H1 (cell line): ENCODE measurements around the gene HIGD2B.

Experiments used
- CREB1 ChIP-seq: IDR thresholded peaks from 2 replicates; pipeline ENCODE4 v1.6.1; 2012; ENCODE audit warnings: inconsistent platforms
- EP300 ChIP-seq, 2 experiments: IDR thresholded peaks; 1 replicate in 1 of 2; 2 replicates in 1 of 2; pipeline ENCODE4 v1.6.1; 2011 to 2012; ENCODE audit warnings: low read depth in 2 of 2, low read length in 2 of 2, mild to moderate bottlenecking in 2 of 2, borderline replicate concordance in 1 of 2, inconsistent platforms in 1 of 2, moderate library complexity in 1 of 2
- EZH2 ChIP-seq: fragments of 200-600 bp; sonication (generic); IDR thresholded peaks from 2 replicates; pipeline ENCODE4 v1.7.1; 2012; ENCODE audit warnings: low read depth, mild to moderate bottlenecking, moderate library complexity, low read length, inconsistent platforms; ENCODE audit not compliant: severe bottlenecking
- HDAC2 ChIP-seq, 2 experiments: fragments of 300-600 bp in 1 of 2; sonication (generic) in 1 of 2; IDR thresholded peaks; 2 replicates each; pipeline ENCODE4 v1.6.1; 2011 to 2012; ENCODE audit warnings: low read depth in 2 of 2, low read length in 2 of 2, mild to moderate bottlenecking in 2 of 2, moderate library complexity in 2 of 2, borderline replicate concordance in 1 of 2, inconsistent platforms in 1 of 2
- JUND ChIP-seq: IDR thresholded peaks from 2 replicates; pipeline ENCODE4 v1.6.1; 2011; ENCODE audit warnings: mild to moderate bottlenecking, improper control_type of control experiment, low read length
- MAFK ChIP-seq: IDR thresholded peaks from 2 replicates; pipeline ENCODE4 v1.6.1; 2012; ENCODE audit warnings: low read depth, mild to moderate bottlenecking, improper control_type of control experiment, low read length
- POLR2A ChIP-seq, 2 experiments: IDR thresholded peaks; 1 replicate in 1 of 2; 2 replicates in 1 of 2; pipeline ENCODE4 v1.6.1; 2011; ENCODE audit warnings: low read depth in 2 of 2, low read length in 2 of 2, mild to moderate bottlenecking in 2 of 2; ENCODE audit errors: control extremely low read depth in 1 of 2
- POLR2AphosphoS5 ChIP-seq: IDR thresholded peaks from 2 replicates; pipeline ENCODE4 v1.6.1; 2011; ENCODE audit warnings: low read depth, low read length
- RNF2 ChIP-seq: fragments of 200-900, 300-1000 bp; sonication (generic); IDR thresholded peaks from 2 replicates; pipeline ENCODE4 v1.7.1; 2016; ENCODE audit warnings: borderline replicate concordance, low read depth, mild to moderate bottlenecking, antibody characterized with exemption, low read length; ENCODE audit not compliant: poor library complexity, severe bottlenecking; ENCODE audit errors: missing control alignments
- TF ChIP-seq, protein P1 (sequence below), 3 experiments: IDR thresholded peaks; 1 replicate in 2 of 3; 2 replicates in 1 of 3; pipeline versions ENCODE4 v1.5.1 to v1.6.1; 2011; ENCODE audit warnings: low read length in 3 of 3, mild to moderate bottlenecking in 3 of 3, inconsistent platforms in 2 of 3, low read depth in 1 of 3, moderate library complexity in 1 of 3; ENCODE audit not compliant: insufficient read depth in 1 of 3; ENCODE audit errors: control extremely low read depth in 1 of 3
- TF ChIP-seq, protein P2 (sequence below): IDR thresholded peaks from 2 replicates; pipeline ENCODE4 v1.6.1; 2012; ENCODE audit warnings: inconsistent platforms

DNA sequence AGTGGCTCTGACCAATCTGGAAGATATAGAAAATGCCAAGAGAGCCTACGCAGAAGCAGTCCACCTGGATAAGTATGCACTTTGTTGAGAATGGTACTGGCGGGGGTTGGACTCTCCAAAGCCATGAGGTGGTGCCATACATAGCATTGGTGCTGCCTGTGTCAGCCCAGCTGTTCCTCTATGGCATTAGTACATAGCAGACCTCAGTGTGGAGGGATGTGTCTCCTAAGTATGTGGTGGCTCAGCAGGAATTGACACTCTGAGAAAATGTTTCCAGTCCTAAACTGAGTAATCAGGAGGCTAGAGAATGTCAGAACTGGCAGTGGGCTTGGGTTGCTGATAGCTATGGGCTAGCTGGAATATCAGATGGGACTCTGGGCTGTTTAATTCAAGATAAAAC, 49.1 kb upstream of the HIGD2B start:
- TF ChIP-seq POLR2AphosphoS5, result no peak
- no peak for TF ChIP-seq RNF2
- TF ChIP-seq, protein P1, sequence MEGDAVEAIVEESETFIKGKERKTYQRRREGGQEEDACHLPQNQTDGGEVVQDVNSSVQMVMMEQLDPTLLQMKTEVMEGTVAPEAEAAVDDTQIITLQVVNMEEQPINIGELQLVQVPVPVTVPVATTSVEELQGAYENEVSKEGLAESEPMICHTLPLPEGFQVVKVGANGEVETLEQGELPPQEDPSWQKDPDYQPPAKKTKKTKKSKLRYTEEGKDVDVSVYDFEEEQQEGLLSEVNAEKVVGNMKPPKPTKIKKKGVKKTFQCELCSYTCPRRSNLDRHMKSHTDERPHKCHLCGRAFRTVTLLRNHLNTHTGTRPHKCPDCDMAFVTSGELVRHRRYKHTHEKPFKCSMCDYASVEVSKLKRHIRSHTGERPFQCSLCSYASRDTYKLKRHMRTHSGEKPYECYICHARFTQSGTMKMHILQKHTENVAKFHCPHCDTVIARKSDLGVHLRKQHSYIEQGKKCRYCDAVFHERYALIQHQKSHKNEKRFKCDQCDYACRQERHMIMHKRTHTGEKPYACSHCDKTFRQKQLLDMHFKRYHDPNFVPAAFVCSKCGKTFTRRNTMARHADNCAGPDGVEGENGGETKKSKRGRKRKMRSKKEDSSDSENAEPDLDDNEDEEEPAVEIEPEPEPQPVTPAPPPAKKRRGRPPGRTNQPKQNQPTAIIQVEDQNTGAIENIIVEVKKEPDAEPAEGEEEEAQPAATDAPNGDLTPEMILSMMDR (IDR thresholded peaks at IDR 0.05; ENCODE audit: control extremely low read depth in 1 of 3, insufficient read depth in 1 of 3, low read depth in 1 of 3, low read length in 3 of 3), result no peak
- no peak for TF ChIP-seq MAFK
- no peak for TF ChIP-seq POLR2A (IDR thresholded peaks at IDR 0.05; ENCODE audit: control extremely low read depth in 1 of 2, low read depth in 2 of 2, low read length in 2 of 2)
- no peak for TF ChIP-seq HDAC2 (IDR thresholded peaks at IDR 0.05; ENCODE audit: borderline replicate concordance in 1 of 2, low read depth in 2 of 2, low read length in 2 of 2)
- no peak for TF ChIP-seq EP300 (IDR thresholded peaks at IDR 0.05; ENCODE audit: borderline replicate concordance in 1 of 2, low read depth in 2 of 2, low read length in 2 of 2)
- TF ChIP-seq, protein P2, sequence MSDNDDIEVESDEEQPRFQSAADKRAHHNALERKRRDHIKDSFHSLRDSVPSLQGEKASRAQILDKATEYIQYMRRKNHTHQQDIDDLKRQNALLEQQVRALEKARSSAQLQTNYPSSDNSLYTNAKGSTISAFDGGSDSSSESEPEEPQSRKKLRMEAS, result no peak
- TF ChIP-seq CREB1, result no peak
- no peak for TF ChIP-seq JUND
- TF ChIP-seq EZH2, result no peak
